NB4 (cell line): ENCODE results near the gene RIGI.
A peak's percentile ranks its signal among the peaks of the same experiment; 100 is the strongest.
"Not testable (repeated sequence)": the region's sequence is repeated elsewhere in the genome, so short reads cannot be mapped to it uniquely, and the experiment has no call there.

Experiments
- DNase-seq: peaks from one replicate; pipeline ENCODE4 v3.0.0; 2010; ENCODE audit warnings: low read depth
- H3K4me3 ChIP-seq: one replicate; pipeline ENCODE4 v1.5.1; 2011; ENCODE audit warnings: mild to moderate bottlenecking, low read depth, low read length, moderate library complexity
- MAX ChIP-seq: IDR thresholded peaks from 2 replicates; pipeline ENCODE4 v1.6.1; 2011; ENCODE audit warnings: low read depth, low read length
- MYC ChIP-seq: IDR thresholded peaks from 2 replicates; pipeline ENCODE4 v1.6.1; 2011; ENCODE audit warnings: low read depth, low read length
- POLR2A ChIP-seq: IDR thresholded peaks from 2 replicates; pipeline ENCODE4 v1.6.1; 2011; ENCODE audit warnings: mild to moderate bottlenecking; ENCODE audit not compliant: insufficient read length; ENCODE audit errors: extremely low read depth
- TF ChIP-seq, protein P1 (sequence below): IDR thresholded peaks from one replicate; pipeline ENCODE4 v1.5.1; 2012; ENCODE audit warnings: low read depth, low read length

Gene RIGI

GRCh38 chr9:32524892-32525708 is 896 bp downstream of the RIGI start:
- TF ChIP-seq POLR2A (no peak), MAX (no peak)
- TF ChIP-seq, protein P1, sequence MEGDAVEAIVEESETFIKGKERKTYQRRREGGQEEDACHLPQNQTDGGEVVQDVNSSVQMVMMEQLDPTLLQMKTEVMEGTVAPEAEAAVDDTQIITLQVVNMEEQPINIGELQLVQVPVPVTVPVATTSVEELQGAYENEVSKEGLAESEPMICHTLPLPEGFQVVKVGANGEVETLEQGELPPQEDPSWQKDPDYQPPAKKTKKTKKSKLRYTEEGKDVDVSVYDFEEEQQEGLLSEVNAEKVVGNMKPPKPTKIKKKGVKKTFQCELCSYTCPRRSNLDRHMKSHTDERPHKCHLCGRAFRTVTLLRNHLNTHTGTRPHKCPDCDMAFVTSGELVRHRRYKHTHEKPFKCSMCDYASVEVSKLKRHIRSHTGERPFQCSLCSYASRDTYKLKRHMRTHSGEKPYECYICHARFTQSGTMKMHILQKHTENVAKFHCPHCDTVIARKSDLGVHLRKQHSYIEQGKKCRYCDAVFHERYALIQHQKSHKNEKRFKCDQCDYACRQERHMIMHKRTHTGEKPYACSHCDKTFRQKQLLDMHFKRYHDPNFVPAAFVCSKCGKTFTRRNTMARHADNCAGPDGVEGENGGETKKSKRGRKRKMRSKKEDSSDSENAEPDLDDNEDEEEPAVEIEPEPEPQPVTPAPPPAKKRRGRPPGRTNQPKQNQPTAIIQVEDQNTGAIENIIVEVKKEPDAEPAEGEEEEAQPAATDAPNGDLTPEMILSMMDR: no peak
- DNase-seq: peak; percentile 51
- H3K4me3 ChIP-seq: peak overlapping the region; percentile 86

DNA sequence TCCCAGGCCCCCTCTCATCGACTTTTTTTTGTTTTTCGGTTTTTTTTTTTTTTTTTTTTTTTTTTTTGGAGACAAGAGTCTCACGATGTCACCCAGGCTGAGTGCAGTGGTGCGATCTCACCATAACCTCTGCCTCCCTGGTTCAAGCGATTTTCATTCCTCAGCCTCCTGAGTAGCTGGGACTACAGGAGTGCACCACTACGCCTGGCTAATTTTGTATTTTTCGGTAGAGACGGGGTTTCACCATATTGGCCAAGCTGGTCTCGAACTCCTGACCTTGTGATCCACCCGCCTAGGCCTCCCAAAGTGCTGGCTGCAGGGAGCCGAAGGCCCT is 1.5 kb downstream of the RIGI start:
- not testable (repeated sequence) for H3K4me3 ChIP-seq, DNase-seq

DNA sequence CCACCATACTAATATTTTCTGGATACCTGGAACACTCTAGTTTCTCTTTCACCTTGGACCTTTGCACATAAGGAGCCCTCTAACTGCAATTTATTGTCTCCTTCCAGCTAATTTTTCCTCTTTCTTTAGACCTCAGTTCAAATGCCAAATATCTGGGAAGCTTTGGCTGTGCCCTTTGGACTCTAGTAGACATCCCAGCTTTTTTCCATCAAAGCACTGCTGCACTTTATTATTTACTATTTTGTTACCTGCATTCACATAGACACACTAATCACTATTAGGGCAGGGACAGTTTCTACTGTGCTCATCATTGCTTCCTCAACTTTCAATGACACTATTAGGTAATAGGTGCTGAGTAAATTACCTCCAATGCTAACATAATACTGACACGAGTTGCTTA is 2.1 kb downstream of the RIGI start:
- no peak overlapping the region for H3K4me3 ChIP-seq
- DNase-seq: no peak
- no peak for TF ChIP-seq MAX
- no peak for TF ChIP-seq MYC
- TF ChIP-seq POLR2A: no peak

- no peak overlapping the region for H3K4me3 ChIP-seq
- TF ChIP-seq MAX (no peak), MYC (no peak), POLR2A (no peak)
- TF ChIP-seq, protein P1: no peak
- no peak for DNase-seq
These were observed 7.7 kb downstream of the RIGI start for GRCh38 chr9:32518276-32518675.

DNA sequence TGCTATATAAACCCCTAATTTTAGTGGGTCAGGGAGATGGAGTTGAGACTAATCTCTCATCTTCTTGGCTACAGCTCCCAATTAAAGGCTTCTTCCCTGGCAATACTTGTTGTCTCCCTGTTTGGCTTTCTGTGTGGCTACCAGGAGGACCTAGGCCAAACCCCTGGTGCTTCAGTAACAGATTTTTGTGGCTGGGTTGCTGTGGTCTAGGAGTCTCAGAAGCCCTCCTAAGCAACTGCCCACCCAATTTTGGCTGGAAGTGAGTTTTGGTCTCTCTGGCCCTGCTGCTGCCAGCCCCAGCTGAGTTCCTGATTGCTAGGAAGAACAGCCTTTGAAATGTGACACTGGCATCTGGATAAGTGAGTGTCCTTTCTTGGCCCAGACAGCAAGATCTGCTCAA is 9.8 kb downstream of the RIGI start:
- no peak for DNase-seq
- H3K4me3 ChIP-seq: no peak overlapping the region
- TF ChIP-seq MAX (no peak), POLR2A (no peak), MYC (no peak)
- TF ChIP-seq, protein P1: no peak

DNA sequence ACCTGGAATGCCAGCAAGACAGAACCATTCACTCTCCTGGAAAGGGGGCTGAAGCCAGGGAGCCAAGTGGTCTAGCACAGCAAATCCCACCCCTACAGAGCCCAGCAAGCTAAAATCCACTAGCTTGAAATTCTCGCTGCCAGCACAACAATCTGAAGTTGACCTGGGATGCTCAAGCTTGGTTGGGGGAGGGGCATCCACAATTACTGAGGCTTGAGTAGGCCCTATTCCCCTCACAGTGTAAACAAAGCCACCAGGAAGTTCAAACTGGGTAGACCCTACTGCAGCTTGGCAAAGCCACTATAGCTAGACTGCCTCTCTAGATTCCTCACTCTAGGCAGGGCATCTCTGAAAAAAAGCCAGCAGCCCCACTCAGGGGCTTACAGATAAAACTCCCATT is 17.3 kb downstream of the RIGI start:
- H3K4me3 ChIP-seq: no peak overlapping the region
- no peak for DNase-seq
- TF ChIP-seq, protein P1: no peak
- TF ChIP-seq MYC (no peak), POLR2A (no peak), MAX (no peak)

DNA sequence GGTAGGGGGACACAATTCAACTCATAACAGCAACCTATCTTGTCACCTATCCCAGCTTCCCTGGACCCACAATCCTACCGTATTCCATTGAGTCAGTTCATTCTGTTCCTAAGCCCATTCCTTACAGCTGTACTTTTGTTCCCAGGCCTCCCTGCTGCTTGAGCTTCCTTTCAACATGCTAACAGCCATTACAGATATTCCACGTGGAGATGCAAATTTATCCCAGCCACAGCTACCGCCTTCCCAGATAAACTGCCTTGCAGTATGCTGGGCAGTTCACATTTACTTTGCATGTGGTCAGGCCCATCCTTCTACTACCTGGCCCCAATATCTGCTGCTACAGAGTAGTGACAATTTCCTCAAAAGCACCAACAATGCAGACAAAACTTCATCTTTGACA is 23.0 kb downstream of the RIGI start:
- no peak for DNase-seq
- no peak for TF ChIP-seq MAX
- H3K4me3 ChIP-seq: no peak overlapping the region
